GM19463 (cell line): Measurements from ENCODE around the gene SMARCC2.
"Not testable (repeated sequence)": the region's sequence is repeated elsewhere in the genome, so short reads cannot be mapped to it uniquely, and the experiment has no call there.

Experiments
- ATAC-seq: cut with Tn5 transposase; IDR thresholded peaks from one replicate; pipeline ENCODE4 v1.9.1; 2021; ENCODE audit warnings: mild to moderate bottlenecking, moderate library complexity; ENCODE audit not compliant: unreplicated experiment

The SMARCC2 gene

GRCh38 chr12:56212361-56212760 is 23.1 kb upstream of the SMARCC2 start:
- no peak for ATAC-seq

- ATAC-seq: no peak
These were observed 18.7 kb upstream of the SMARCC2 start for GRCh38 chr12:56208006-56208405.

- ATAC-seq: no peak
These were observed 17.3 kb upstream of the SMARCC2 start for GRCh38 chr12:56206452-56207166.

- ATAC-seq: no peak
These were observed 16.2 kb upstream of the SMARCC2 start for GRCh38 chr12:56205445-56205844.

- no peak for ATAC-seq
These were observed 15.0 kb upstream of the SMARCC2 start for GRCh38 chr12:56204275-56204674.

GRCh38 chr12:56202838-56203237 is 13.6 kb upstream of the SMARCC2 start:
- ATAC-seq: no peak

- no peak for ATAC-seq
These were observed 13.1 kb upstream of the SMARCC2 start for GRCh38 chr12:56202366-56202765.

- no peak for ATAC-seq
These were observed 9.6 kb upstream of the SMARCC2 start for GRCh38 chr12:56198836-56199235.

- no peak for ATAC-seq
These were observed 8.8 kb upstream of the SMARCC2 start for GRCh38 chr12:56197921-56198635.

GRCh38 chr12:56196818-56197550 is 7.7 kb upstream of the SMARCC2 start:
- ATAC-seq: not testable (repeated sequence)

GRCh38 chr12:56193025-56193578 is 3.8 kb upstream of the SMARCC2 start:
- ATAC-seq: no peak

- ATAC-seq: no peak
These were observed 3.3 kb upstream of the SMARCC2 start for GRCh38 chr12:56192582-56192981.

- ATAC-seq: no peak
These were observed 1.4 kb upstream of the SMARCC2 start for GRCh38 chr12:56190695-56191155.

GRCh38 chr12:56189918-56190694 is 823 bp upstream of the SMARCC2 start:
- peak; percentile 24 for ATAC-seq

- no peak for ATAC-seq
These were observed 545 bp downstream of the SMARCC2 start for GRCh38 chr12:56188778-56189098.

- no peak for ATAC-seq
These were observed 1.0 kb downstream of the SMARCC2 start for GRCh38 chr12:56188131-56188777.

GRCh38 chr12:56186957-56187356 is 2.3 kb downstream of the SMARCC2 start:
- no peak for ATAC-seq

- ATAC-seq: no peak
These were observed 10.9 kb downstream of the SMARCC2 start for GRCh38 chr12:56178347-56178746.

- ATAC-seq: no peak
These were observed 16.4 kb downstream of the SMARCC2 start for GRCh38 chr12:56172839-56173238.

- no peak for ATAC-seq
These were observed 20.0 kb downstream of the SMARCC2 start for GRCh38 chr12:56169229-56169759.
